OCI-LY1 (cell line): Measurements from ENCODE around the gene SLAMF1.

ENCODE experiments used
- H2AFZ ChIP-seq: fragments of 200-600 bp; sonication (generic), shearing (Covaris generic); 2 replicates; pipeline ENCODE4 v1.6.0; 2014; ENCODE audit warnings: antibody characterized with exemption, mild to moderate bottlenecking, low read length
- H3F3A ChIP-seq: fragments of 200-600 bp; sonication (generic), shearing (Covaris generic); 2 replicates; pipeline ENCODE4 v1.6.0; 2014; ENCODE audit warnings: mild to moderate bottlenecking, antibody characterized with exemption, low read length, moderate library complexity; ENCODE audit not compliant: insufficient read depth
- H3K27ac ChIP-seq: fragments of 200-600 bp; sonication (generic); 2 replicates; pipeline ENCODE4 v1.5.1; 2014; ENCODE audit warnings: low read length, mixed run types, mild to moderate bottlenecking, low read depth; ENCODE audit not compliant: poor library complexity, severe bottlenecking
- H3K27me3 ChIP-seq: fragments of 200-600 bp; sonication (generic); 2 replicates; pipeline ENCODE4 v1.6.0; 2014; ENCODE audit warnings: antibody characterized with exemption, mild to moderate bottlenecking, low read length, moderate library complexity; ENCODE audit not compliant: insufficient read depth
- H3K36me3 ChIP-seq: fragments of 200-600 bp; sonication (generic); 2 replicates; pipeline ENCODE4 v1.6.1; 2014; ENCODE audit warnings: mild to moderate bottlenecking, antibody characterized with exemption, low read length, moderate library complexity, mixed read lengths; ENCODE audit not compliant: insufficient read depth
- H3K4me1 ChIP-seq: fragments of 200-600 bp; sonication (generic); 2 replicates; pipeline ENCODE4 v1.5.1; 2014; ENCODE audit warnings: mild to moderate bottlenecking, low read length, moderate library complexity; ENCODE audit not compliant: insufficient read depth, severe bottlenecking
- H3K4me2 ChIP-seq: fragments of 200-600 bp; sonication (generic), shearing (Covaris generic); 2 replicates; pipeline ENCODE4 v1.6.1; 2014; ENCODE audit warnings: low read length
- H3K4me3 ChIP-seq: fragments of 200-600 bp; sonication (generic); 2 replicates; pipeline ENCODE4 v1.5.1; 2014; ENCODE audit warnings: low read length, low read depth, mild to moderate bottlenecking, mixed read lengths; ENCODE audit not compliant: poor library complexity, severe bottlenecking
- H3K79me2 ChIP-seq: fragments of 200-600 bp; shearing (Covaris generic); 2 replicates; pipeline ENCODE4 v1.6.1; 2016; ENCODE audit warnings: mixed run types, low read length, mixed read lengths; ENCODE audit not compliant: insufficient read depth
- H3K9ac ChIP-seq: fragments of 200-600 bp; sonication (generic), shearing (Covaris generic); 2 replicates; pipeline ENCODE4 v1.6.1; 2014; ENCODE audit warnings: mild to moderate bottlenecking, low read length, mixed read lengths
- H3K9me2 ChIP-seq: fragments of 200-600 bp; sonication (generic), shearing (Covaris generic); 2 replicates; pipeline ENCODE4 v1.6.1; 2014; ENCODE audit warnings: low read depth, mild to moderate bottlenecking, low read length, mixed read lengths
- H3K9me3 ChIP-seq: fragments of 200-600 bp; shearing (Covaris generic); 2 replicates; pipeline ENCODE4 v1.6.1; 2014; ENCODE audit warnings: low read length, mixed read lengths
- H4K20me1 ChIP-seq: fragments of 200-600 bp; sonication (generic), shearing (Covaris generic); 2 replicates; pipeline ENCODE4 v1.6.0; 2016; ENCODE audit warnings: mild to moderate bottlenecking, low read length; ENCODE audit not compliant: insufficient read depth
- CTCF ChIP-seq: fragments of 200-600 bp; sonication (generic), shearing (Covaris generic); IDR thresholded peaks from 2 replicates; pipeline ENCODE4 v1.5.1; 2017; ENCODE audit warnings: mild to moderate bottlenecking, antibody characterized with exemption, low read length, moderate library complexity, mixed read lengths
- EZH2 ChIP-seq: fragments of 200-600 bp; sonication (generic), shearing (Covaris generic); IDR thresholded peaks from 2 replicates; pipeline ENCODE4 v1.8.0; 2017; ENCODE audit warnings: borderline replicate concordance, mixed run types, mild to moderate bottlenecking, antibody characterized with exemption, low read length, moderate library complexity, mixed read lengths

The SLAMF1 gene

DNA sequence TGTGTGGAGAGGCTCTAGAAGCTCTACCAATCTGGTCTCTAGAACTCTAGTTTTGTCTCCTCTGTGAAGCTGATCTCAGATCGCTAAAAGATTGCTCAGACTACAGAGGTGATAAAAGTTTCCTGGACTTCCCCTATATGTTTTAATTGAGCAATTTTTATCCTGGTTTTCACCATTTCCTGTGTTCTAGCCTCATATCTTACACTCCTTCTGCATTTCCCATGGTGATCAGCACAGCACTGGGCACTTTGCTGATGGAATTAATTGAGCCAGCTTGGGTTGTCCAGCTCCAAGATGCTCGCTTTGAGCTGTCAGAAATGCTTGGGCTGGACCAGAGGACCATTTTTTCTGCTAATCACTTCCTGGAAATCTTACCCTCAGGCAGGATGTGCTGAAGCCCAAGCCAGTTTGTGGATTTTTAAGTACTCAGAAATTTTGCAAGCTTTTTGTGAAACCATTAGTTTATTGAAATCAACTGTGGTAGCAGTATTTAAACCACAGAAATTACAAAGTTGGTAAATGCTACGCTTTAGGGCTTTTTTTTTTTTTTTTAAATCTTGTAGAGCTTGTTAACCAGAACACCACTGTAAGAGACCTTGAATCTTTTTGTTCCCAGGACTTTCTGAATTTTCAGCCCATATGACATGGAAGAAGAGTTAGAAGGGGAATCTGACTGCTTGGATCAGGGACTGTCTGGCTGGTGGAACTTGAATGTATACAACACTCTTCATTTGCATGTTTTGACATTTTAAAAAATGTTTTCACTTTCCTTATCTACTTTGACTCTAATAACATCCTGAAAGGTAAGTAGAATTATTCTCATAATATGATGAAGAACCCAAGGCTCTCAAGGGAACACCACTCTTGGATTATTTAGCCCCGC lies 36.4 kb upstream of the SLAMF1 start:
- Histone ChIP-seq H2AFZ (no peak overlapping the region), H4K20me1 (no peaks in the 10 kb centered on the region), H3F3A (peaks cover 7% of the 10 kb centered on the region; the same call in 1 of the 2 replicates), H3K4me3 (no peak overlapping the region), H3K4me1 (no peaks in the 10 kb centered on the region), H3K27ac (no peak overlapping the region), H3K9me3 (no peaks in the 10 kb centered on the region), H3K9me2 (no peaks in the 10 kb centered on the region), H3K36me3 (peaks cover 69% of the 10 kb centered on the region), H3K9ac (no peak overlapping the region), H3K79me2 (no peaks in the 10 kb centered on the region), H3K27me3 (no peaks in the 10 kb centered on the region), H3K4me2 (no peak overlapping the region)
- TF ChIP-seq EZH2 (no peak), CTCF (no peak)

DNA sequence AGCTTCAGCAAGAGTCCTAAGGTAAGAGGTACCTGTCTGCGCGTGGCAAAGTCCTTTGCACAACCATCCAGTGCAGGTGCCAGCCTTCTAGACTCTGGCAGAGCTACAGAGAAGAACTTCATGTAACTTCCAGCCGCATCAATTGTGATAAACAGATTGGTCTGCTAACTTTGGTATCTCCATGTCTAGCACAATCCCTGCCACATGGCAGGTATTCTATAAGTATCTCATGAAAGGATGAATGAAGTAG lies 35.0 kb upstream of the SLAMF1 start:
- no peak overlapping the region for H3K4me3 ChIP-seq
- H3K36me3 ChIP-seq: peaks cover 72% of the 10 kb centered on the region

DNA sequence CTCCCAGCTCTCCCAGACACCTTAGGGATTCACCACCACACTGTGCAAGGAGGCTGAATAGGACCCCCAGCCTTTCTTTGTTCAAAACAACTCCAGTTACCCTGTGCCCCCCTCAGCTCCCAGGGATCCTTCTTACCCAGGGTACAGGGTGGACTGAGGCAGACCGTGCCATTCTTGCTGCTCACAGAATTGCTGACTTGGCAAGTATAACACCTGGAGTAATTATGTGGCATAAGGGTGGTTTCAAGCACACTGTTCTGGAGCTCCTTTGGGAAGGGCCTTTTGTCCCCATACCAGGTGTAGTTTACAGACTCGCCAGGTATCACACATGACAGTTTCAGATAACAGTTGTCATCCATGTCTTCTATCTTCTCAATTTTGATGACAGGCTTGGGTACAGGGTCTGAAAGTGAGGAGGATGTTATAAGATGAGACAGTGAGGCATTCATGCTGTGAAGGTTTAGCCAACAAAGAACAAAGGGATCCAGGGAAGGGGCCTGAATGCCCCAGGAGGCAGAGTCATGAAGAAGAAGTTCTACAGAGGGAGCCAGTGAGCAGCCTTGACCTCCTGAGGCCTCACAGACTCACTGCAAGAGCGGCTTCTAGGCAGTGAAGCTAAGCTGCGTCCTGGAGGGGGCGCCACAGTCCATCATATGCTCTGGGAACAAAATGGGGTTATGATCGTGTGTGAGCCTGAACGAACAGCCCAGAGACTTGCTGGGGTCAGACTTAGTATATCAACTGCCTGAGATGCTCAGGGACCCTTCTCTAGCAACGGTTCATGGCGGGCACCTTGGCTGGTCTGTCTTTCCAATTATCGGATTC lies 34.4 kb upstream of the SLAMF1 start:
- H3K4me2 ChIP-seq: no peak overlapping the region
- no peaks in the 10 kb centered on the region for H3K79me2 ChIP-seq
- TF ChIP-seq EZH2: no peak
- TF ChIP-seq CTCF: peak; percentile 99
- H3K9ac ChIP-seq: no peak overlapping the region
- H3K36me3 ChIP-seq: peaks cover 72% of the 10 kb centered on the region
- H3F3A ChIP-seq: peaks cover 9% of the 10 kb centered on the region
- H3K27me3 ChIP-seq: no peaks in the 10 kb centered on the region
- no peak overlapping the region for H3K27ac ChIP-seq
- peaks cover 2% of the 10 kb centered on the region for H3K4me1 ChIP-seq
- no peak overlapping the region for H3K4me3 ChIP-seq
- H3K9me3 ChIP-seq: no peaks in the 10 kb centered on the region
- no peaks in the 10 kb centered on the region for H3K9me2 ChIP-seq
- H4K20me1 ChIP-seq: no peaks in the 10 kb centered on the region
- H2AFZ ChIP-seq: no peak overlapping the region

More for the DNA sequence above, 35.0 kb upstream of the SLAMF1 start:
- no peaks in the 10 kb centered on the region for H3K4me1 ChIP-seq
- H3F3A ChIP-seq: peaks cover 7% of the 10 kb centered on the region; the same call in 1 of the 2 replicates
- no peaks in the 10 kb centered on the region for H3K79me2 ChIP-seq
- no peak overlapping the region for H3K9ac ChIP-seq
- H2AFZ ChIP-seq: no peak overlapping the region
- TF ChIP-seq EZH2: no peak
- no peak for TF ChIP-seq CTCF
- H3K9me3 ChIP-seq: no peaks in the 10 kb centered on the region
- no peak overlapping the region for H3K27ac ChIP-seq
- H3K9me2 ChIP-seq: no peaks in the 10 kb centered on the region
- no peaks in the 10 kb centered on the region for H4K20me1 ChIP-seq
- no peaks in the 10 kb centered on the region for H3K27me3 ChIP-seq
- H3K4me2 ChIP-seq: no peak overlapping the region
